Measurements from ENCODE around the gene KITLG. TPM values are rescaled to one million over a fixed set of nuclear protein-coding genes. Genes with fewer than 3 reads are reported as not detected.
A peak's percentile ranks its signal among the peaks of the same experiment; 100 is the strongest.

The KITLG gene
- polyA plus RNA-seq, 1 donor (not counting 4 experiments of a cell fraction or from before 2014, with no cell fraction given), result 21.2 TPM

GRCh38 chr12:88519802-88520435, 60.4 kb downstream of the KITLG start:
- H3K9me1 ChIP-seq (ENCODE audit: control insufficient read depth, extremely low read depth, insufficient read depth, low read length), result no peaks in the 10 kb centered on the region
- H3K4me3 ChIP-seq (ENCODE audit: control insufficient read depth in 2 of 3, extremely low read depth in 1 of 3, insufficient read depth in 2 of 3, low read depth in 1 of 3, low read length in 3 of 3), result peak overlapping the region in 1 of 3 experiments; percentile 19
- H4K20me1 ChIP-seq (ENCODE audit: control insufficient read depth, extremely low read depth, insufficient read depth, low read length), result no peaks in the 10 kb centered on the region
- peak overlapping the region; percentile 64 for H3K27ac ChIP-seq (ENCODE audit: control insufficient read depth, insufficient read depth, low read length)
- dilution Hi-C loops (cut with MboI; ENCODE audit: extremely low pct_ligation_motif_present, low sequenced_read_pairs), result no loop called here
- TF ChIP-seq CTCF (optimal IDR thresholded peaks at IDR 0.05 in 1 of 3, IDR thresholded peaks at IDR 0.05 in 1 of 3, conservative IDR thresholded peaks at IDR 0.05 in 1 of 3; ENCODE audit: extremely low read depth in 1 of 3, insufficient read depth in 2 of 3, low read length in 3 of 3), result no peak
- TF ChIP-seq EZH2 (IDR thresholded peaks at IDR 0.05; ENCODE audit: low read length), result no peak
- no peaks in the 10 kb centered on the region for H3K9me3 ChIP-seq (ENCODE audit: control insufficient read depth, low read depth, low read length)
- no peaks in the 10 kb centered on the region for H3K27me3 ChIP-seq (ENCODE audit: control insufficient read depth, extremely low read depth, insufficient read depth, low read length)
- peaks cover 0 to 7% of the 10 kb centered on the region in 2 experiments for H3K36me3 ChIP-seq (ENCODE audit: control insufficient read depth in 2 of 2, extremely low read depth in 1 of 2, insufficient read depth in 2 of 2, low read length in 2 of 2)
- peak overlapping the region; percentile 62 for H3K4me2 ChIP-seq (ENCODE audit: control insufficient read depth, extremely low read depth, insufficient read depth, low read depth, low read length)
- peak; percentile 32 for DNase-seq (ENCODE audit: low read depth, low spot score)
- peaks cover 22% of the 10 kb centered on the region for H3K4me1 ChIP-seq (ENCODE audit: control insufficient read depth, extremely low read depth, insufficient read depth, low read length)
- no peaks in the 10 kb centered on the region for H3K79me2 ChIP-seq (ENCODE audit: control insufficient read depth, insufficient read depth, low read length)
- no peak overlapping the region for H2AFZ ChIP-seq (ENCODE audit: control insufficient read depth, low read length)
- FAIRE-seq, result peak; percentile 91
- H3K9ac ChIP-seq (ENCODE audit: control insufficient read depth, extremely low read depth, insufficient read depth, low read length), result peak overlapping the region; percentile 18

GRCh38 chr12:88518863-88519403, 61.3 kb downstream of the KITLG start:
- Histone ChIP-seq H4K20me1 (ENCODE audit: control insufficient read depth, extremely low read depth, insufficient read depth, low read length) (no peaks in the 10 kb centered on the region), H3K27me3 (ENCODE audit: control insufficient read depth, extremely low read depth, insufficient read depth, low read length) (no peaks in the 10 kb centered on the region), H3K9ac (ENCODE audit: control insufficient read depth, extremely low read depth, insufficient read depth, low read length) (no peak overlapping the region), H2AFZ (ENCODE audit: control insufficient read depth, low read length) (no peak overlapping the region), H3K9me1 (ENCODE audit: control insufficient read depth, extremely low read depth, insufficient read depth, low read length) (no peaks in the 10 kb centered on the region), H3K9me3 (ENCODE audit: control insufficient read depth, low read depth, low read length) (no peaks in the 10 kb centered on the region), H3K4me2 (ENCODE audit: control insufficient read depth, extremely low read depth, insufficient read depth, low read depth, low read length) (no peak overlapping the region), H3K79me2 (ENCODE audit: control insufficient read depth, insufficient read depth, low read length) (no peaks in the 10 kb centered on the region), H3K27ac (ENCODE audit: control insufficient read depth, insufficient read depth, low read length) (peak overlapping the region; percentile 64), H3K4me3 (ENCODE audit: control insufficient read depth in 2 of 3, extremely low read depth in 1 of 3, insufficient read depth in 2 of 3, low read depth in 1 of 3, low read length in 3 of 3) (no peak overlapping the region), H3K4me1 (ENCODE audit: control insufficient read depth, extremely low read depth, insufficient read depth, low read length) (peaks cover 22% of the 10 kb centered on the region), H3K36me3 (ENCODE audit: control insufficient read depth in 2 of 2, extremely low read depth in 1 of 2, insufficient read depth in 2 of 2, low read length in 2 of 2) (peaks cover 0 to 7% of the 10 kb centered on the region in 2 experiments)
- FAIRE-seq (no peak), DNase-seq (ENCODE audit: low read depth, low spot score) (no peak)
- no peak for TF ChIP-seq CTCF (optimal IDR thresholded peaks at IDR 0.05 in 1 of 3, IDR thresholded peaks at IDR 0.05 in 1 of 3, conservative IDR thresholded peaks at IDR 0.05 in 1 of 3; ENCODE audit: extremely low read depth in 1 of 3, insufficient read depth in 2 of 3, low read length in 3 of 3)
- TF ChIP-seq EZH2 (IDR thresholded peaks at IDR 0.05; ENCODE audit: low read length), result no peak
- dilution Hi-C loops (cut with MboI; ENCODE audit: extremely low pct_ligation_motif_present, low sequenced_read_pairs), result no loop called here

All from keratinocyte (primary cell).